T-helper 9 cell (primary cell): ENCODE measurements around the gene PRKD3.
"Not testable (repeated sequence)": the region's sequence is repeated elsewhere in the genome, so short reads cannot be mapped to it uniquely, and the experiment has no call there.

Experiments used
- DNase-seq: peaks from one replicate; pipeline ENCODE4 v3.0.0-alpha.2; 2020

PRKD3 gene

DNA sequence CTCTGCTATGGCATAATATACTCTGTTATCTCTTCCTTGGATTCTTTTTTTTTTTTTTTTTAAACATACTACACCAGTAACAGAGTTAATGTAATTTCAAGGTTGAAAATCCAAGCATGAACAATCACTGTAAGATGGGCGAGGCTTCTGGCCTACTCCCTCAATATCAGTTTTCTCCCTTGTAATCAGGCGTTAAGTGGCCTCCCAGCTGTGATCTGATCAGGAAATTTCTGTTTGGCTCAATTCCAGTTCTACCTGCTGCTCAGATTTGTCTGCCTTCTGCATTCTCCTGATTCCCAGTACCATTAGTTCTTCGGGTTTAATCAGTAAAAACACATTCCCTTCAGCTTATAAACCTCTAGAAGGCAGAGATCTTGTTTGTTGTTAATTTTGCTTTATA lies 18.6 kb downstream of the PRKD3 start:
- DNase-seq = no peak

GRCh38 chr2:37302701-37303252 lies 21.9 kb downstream of the PRKD3 start:
- DNase-seq = no peak

DNA sequence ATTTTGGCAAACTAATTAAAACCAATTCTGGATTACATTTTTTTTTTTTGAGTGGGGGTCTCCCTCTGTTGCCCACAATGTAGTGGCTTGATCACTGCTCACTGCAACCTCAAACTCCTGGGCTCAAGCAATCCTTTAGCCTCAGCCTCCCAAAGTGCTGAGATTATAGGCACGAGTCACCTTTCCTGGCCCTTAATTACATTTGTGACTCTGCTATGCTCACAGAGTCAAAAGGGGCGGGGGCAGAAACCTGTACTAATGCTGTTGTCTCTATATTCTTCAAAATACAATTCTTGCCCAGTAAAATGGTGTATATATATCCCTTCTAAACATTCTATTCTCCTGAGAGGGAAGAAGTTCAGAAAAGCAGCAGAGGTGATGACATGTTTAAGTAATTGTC lies 23.2 kb downstream of the PRKD3 start:
- no peak for DNase-seq

GRCh38 chr2:37300578-37300977 lies 24.1 kb downstream of the PRKD3 start:
- DNase-seq = no peak

DNA sequence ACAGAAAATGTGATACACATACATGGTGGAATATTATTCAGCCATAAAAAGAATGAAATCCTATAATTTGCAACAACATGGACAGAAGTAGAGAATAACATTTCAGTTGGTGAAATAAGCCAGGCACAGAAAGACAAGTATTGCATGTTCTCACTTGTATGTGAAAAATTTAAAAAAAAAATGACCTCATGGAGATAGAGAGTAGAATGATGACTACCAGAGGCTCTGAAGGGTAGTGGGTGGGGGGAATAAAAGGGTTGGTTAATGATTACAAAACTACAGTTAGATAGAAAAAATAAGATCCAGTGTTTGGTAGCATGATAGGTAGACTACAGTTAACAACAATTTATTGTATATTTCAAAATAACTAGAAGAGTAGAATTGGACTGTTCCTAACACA lies 24.5 kb downstream of the PRKD3 start:
- DNase-seq = no peak

GRCh38 chr2:37297632-37298031 lies 27.0 kb downstream of the PRKD3 start:
- DNase-seq = no peak

GRCh38 chr2:37295469-37296073 lies 29.1 kb downstream of the PRKD3 start:
- DNase-seq = no peak

DNA sequence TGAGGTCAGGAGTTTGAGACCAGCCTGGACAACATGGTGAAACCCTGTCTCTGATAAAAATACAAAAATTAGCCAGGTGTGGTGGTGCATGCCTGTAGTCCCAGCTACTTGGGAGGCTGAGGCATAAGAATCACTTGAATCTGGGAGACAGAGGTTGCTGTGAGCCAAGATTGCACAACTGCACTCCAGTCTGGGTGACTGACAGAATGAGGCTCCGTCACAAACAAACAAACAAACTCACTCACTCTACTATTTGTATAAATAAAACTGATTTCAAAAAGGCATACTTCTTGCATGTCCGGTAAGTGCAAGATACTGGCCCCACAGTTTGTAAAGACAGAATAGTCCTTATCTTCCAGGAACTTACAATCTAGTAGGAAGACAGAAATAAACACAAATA lies 29.8 kb downstream of the PRKD3 start:
- not testable (repeated sequence) for DNase-seq

- no peak for DNase-seq
Observed at GRCh38 chr2:37291680-37292079, 33.0 kb downstream of the PRKD3 start.

DNA sequence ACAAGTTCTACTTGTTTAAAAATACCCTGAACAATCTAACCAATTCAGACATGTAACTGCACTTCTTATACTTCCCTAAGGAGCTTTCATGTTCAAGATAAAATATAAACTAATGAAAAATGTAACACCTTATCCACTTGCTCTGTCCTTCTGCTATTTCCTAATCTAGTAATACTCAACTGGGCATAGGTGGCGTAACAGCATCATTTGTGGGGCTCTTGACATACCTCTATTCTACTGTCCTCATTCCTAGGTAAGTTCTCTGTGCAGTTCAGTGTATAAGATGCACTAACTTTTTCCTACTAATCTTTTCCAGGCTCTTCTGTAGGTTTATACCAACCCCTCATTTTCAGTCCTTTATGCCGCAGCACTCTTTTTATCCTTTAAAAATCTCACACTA lies 36.7 kb downstream of the PRKD3 start:
- no peak for DNase-seq

DNA sequence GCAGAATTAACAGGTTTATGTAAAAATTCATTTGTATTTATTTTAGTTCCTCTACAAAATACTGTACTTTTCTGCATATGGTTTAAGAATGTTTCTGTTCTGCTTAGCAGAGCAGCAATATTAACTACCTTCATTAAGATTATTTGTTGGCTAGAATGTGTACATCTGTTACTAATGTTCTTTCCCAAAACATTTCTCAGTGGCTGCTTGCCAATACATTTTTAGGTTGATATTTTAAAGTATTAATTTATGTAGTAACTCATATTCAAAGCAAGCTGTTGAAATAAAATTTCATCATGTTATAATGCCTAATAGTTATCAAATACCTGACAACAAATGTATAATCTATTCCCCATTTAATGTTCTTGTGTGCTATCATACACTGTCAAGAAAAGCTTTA lies 40.3 kb downstream of the PRKD3 start:
- DNase-seq = no peak

- no peak for DNase-seq
Observed at GRCh38 chr2:37283207-37283606, 41.4 kb downstream of the PRKD3 start.

DNA sequence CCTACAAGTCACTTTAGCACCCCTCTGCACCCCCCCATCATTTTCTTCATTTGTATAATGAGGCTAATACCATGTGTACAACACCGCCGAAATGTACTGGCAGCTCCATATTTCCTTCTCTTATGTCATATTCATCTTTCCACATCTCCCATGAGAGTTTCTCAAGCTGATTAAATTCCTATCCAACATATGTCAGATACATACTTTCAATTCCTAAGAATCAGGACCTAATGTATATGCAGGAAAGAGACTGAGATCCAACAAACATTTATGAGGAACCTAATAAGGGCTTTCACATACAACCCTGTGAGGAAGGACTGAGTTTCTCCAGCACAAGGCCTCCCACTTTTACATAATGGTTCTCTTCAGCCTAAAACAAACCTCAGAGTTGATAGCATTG lies 41.9 kb downstream of the PRKD3 start:
- DNase-seq = no peak

- DNase-seq = no peak
Observed at GRCh38 chr2:37281916-37282315, 42.7 kb downstream of the PRKD3 start.

DNA sequence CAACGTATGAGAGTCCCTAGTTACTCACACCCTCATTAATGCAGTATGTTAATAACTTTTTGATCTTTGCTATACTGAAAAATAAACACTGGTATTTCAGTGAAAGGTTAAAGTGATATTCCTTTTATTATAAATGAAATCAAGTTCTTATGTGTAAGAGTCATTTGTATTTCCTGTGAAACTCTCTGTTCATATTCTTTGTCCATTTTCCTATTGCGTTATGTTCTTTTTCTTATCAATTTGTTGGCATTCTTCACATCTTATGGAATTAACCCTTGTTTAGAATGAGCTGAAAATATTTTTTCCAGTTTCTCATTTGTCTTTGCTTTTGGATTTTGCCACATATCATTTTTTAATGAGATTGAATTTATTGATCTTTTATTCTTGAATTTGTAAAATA lies 48.3 kb downstream of the PRKD3 start:
- no peak for DNase-seq
